Lung (tissue), 16 donors: ENCODE data around the gene NR6A1. TPM values are rescaled to one million over a fixed set of nuclear protein-coding genes. Genes with fewer than 3 reads are reported as not detected.

Experiments used
- ATAC-seq: fragments of 200-7000 bp; cut with Tn5 transposase; one replicate; pipeline ENCODE4 v1.9.1; 2020; ENCODE audit warnings: moderate number of reproducible peaks; ENCODE audit not compliant: insufficient read depth, low FRiP score
- DNase-seq, 3 donors: peaks; one replicate each; pipeline ENCODE4 v3.0.0-alpha.2; 2013 to 2017
- H3K27ac ChIP-seq, 2 donors: one replicate each; pipeline ENCODE4 v1.5.1; 2013; ENCODE audit warnings: mild to moderate bottlenecking in 2 of 2, moderate library complexity in 2 of 2, control low read depth in 1 of 2, inconsistent platforms in 1 of 2, low read depth in 1 of 2, low read length in 1 of 2
- H3K27me3 ChIP-seq, 3 donors: one replicate each; pipeline ENCODE4 v1.5.1; 2013; ENCODE audit warnings: low read length in 2 of 3; ENCODE audit not compliant: control insufficient read depth in 3 of 3, insufficient read depth in 3 of 3
- H3K36me3 ChIP-seq, 4 donors: one replicate each; pipeline ENCODE4 v1.5.1; 2013; ENCODE audit warnings: low read length in 4 of 4, mild to moderate bottlenecking in 1 of 4, moderate library complexity in 1 of 4; ENCODE audit not compliant: control insufficient read depth in 4 of 4, insufficient read depth in 4 of 4
- H3K4me1 ChIP-seq, 5 donors: one replicate each; pipeline ENCODE4 v1.5.1; 2013; ENCODE audit warnings: low read length in 5 of 5, mild to moderate bottlenecking in 2 of 5, moderate library complexity in 1 of 5; ENCODE audit not compliant: control insufficient read depth in 5 of 5, insufficient read depth in 5 of 5
- H3K4me3 ChIP-seq: one replicate; pipeline ENCODE4 v1.5.1; 2013; ENCODE audit warnings: mild to moderate bottlenecking, control low read depth, moderate library complexity
- H3K9ac ChIP-seq, 2 donors: one replicate each; pipeline ENCODE4 v1.5.1; 2013; ENCODE audit warnings: low read length in 2 of 2, control low read depth in 1 of 2; ENCODE audit not compliant: insufficient read depth in 1 of 2
- H3K9me3 ChIP-seq, 4 donors: one replicate each; pipeline ENCODE4 v1.5.1; 2013; ENCODE audit warnings: low read length in 3 of 4, mild to moderate bottlenecking in 1 of 4, moderate library complexity in 1 of 4; ENCODE audit not compliant: control insufficient read depth in 4 of 4, insufficient read depth in 3 of 4
- CTCF ChIP-seq: IDR thresholded peaks from 2 replicates; pipeline ENCODE4 v1.5.1; 2012; ENCODE audit warnings: mild to moderate bottlenecking; ENCODE audit errors: control extremely low read depth, extremely low read depth
- WGBS, 2 donors: extraction: QIAGEN DNeasy Blood & Tissue Kit; methylation state at CpG; one replicate each; pipeline ENCODE4 v1.1.7; 2013; 5-methylcytosine and 5-hydroxymethylcytosine counted together
- long read RNA-seq, 5 donors: transcript quantifications; one replicate each; lab custom pipeline, GENCODE V29; 2026
- polyA plus RNA-seq, 2 donors: library from polyadenylated mRNA; stranded (reverse); fragments of 200-250 nt; gene quantifications; one replicate each; pipeline ENCODE4 v1.2.1, GENCODE V29; 2013
- total RNA-seq, 2 donors: library from RNA; depleted of rRNA in 1 of 2; stranded (reverse); fragments of >200 nt in 1 of 2; gene quantifications; one replicate each; pipeline ENCODE4 v1.2.1, GENCODE V29; 2014 to 2021
- donor health status: control.
- donor health status: control.
- donor health status: Bipolar disorder and iron deficiency.
- donor health status: healthy.
- donor health status: DM: yes; HTN: yes; CAD: no.

The NR6A1 gene
- total RNA-seq (1 to 10 TPM; 3.4 to 4.0 TPM), polyA plus RNA-seq (1 to 10 TPM in 1 of 2 donors, under 1 TPM in 1; 0.94 to 1.5 TPM)
- long read RNA-seq, donor 1: 0 reads
- long read RNA-seq, donor 2: 0 reads
- long read RNA-seq, donor 3: 0 reads
- long read RNA-seq, donor 4: 0 reads
- long read RNA-seq, donor 5: 0 reads

GRCh38 chr9:124771021-124771866 lies at the start of gene NR6A1:
Gene NR6A1 (minus strand): TSS chr9:124771311.
- Histone ChIP-seq H3K27me3 (peaks cover 0 to 37% (median 36%) of the 10 kb centered on the region in 3 donors), H3K27ac (peak within 1 kb of the TSS; percentile 42 to 74), H3K4me1 (peaks cover 0 to 23% (median 3%) of the 10 kb centered on the region in 5 donors), H3K9ac (peak within 1 kb of the TSS in 1 of 2 donors; percentile 56), H3K36me3 (no peaks in the 10 kb centered on the region), H3K4me3 (peak within 1 kb of the TSS; percentile 88), H3K9me3 (peaks cover 0 to 3% (median 0%) of the 10 kb centered on the region in 4 donors)
- WGBS, 2 donors: 0% methylated on average over 60 to 82 of the region's 82 CpGs
- TF ChIP-seq CTCF: no peak
- DNase-seq (peak; percentile 97 to 98 (median 98)), ATAC-seq (peak; percentile 90)

GRCh38 chr9:124818431-124819281 lies 47.5 kb upstream of the NR6A1 start:
- no peak for ATAC-seq
- Histone ChIP-seq H3K4me3 (no peak overlapping the region), H3K9ac (no peak overlapping the region), H3K27me3 (no peaks in the 10 kb centered on the region), H3K9me3 (peaks cover 0 to 2% (median 0%) of the 10 kb centered on the region in 4 donors), H3K4me1 (no peaks in the 10 kb centered on the region), H3K27ac (peak overlapping the region in 1 of 2 donors; percentile 51), H3K36me3 (no peaks in the 10 kb centered on the region)
- no peak for TF ChIP-seq CTCF
- no peak for DNase-seq
- 64 to 71% methylated on average over 18 of the region's 18 CpGs for WGBS, 2 donors

- H3K4me3 ChIP-seq: no peak overlapping the region
- WGBS, 2 donors: 91 to 95% methylated on average over 5 of the region's 5 CpGs
- peaks cover 0 to 2% (median under 1%) of the 10 kb centered on the region in 4 donors for H3K36me3 ChIP-seq
- no peak overlapping the region for H3K27ac ChIP-seq
- no peak for TF ChIP-seq CTCF
- H3K9ac ChIP-seq: no peak overlapping the region
- no peaks in the 10 kb centered on the region for H3K27me3 ChIP-seq
- peaks cover 0 to 12% (median 7%) of the 10 kb centered on the region in 5 donors for H3K4me1 ChIP-seq
- peaks cover 0 to 2% (median 0%) of the 10 kb centered on the region in 4 donors for H3K9me3 ChIP-seq
- ATAC-seq (no peak), DNase-seq (no peak)
Observed at GRCh38 chr9:124815601-124816000, 44.5 kb upstream of the NR6A1 start.
